Endothelial cell of umbilical vein (primary cell): Measurements from ENCODE around the gene BRF1. TPM values are rescaled to one million over a fixed set of nuclear protein-coding genes. Genes with fewer than 3 reads are reported as not detected.
A peak's percentile ranks its signal among the peaks of the same experiment; 100 is the strongest.

Source experiments
- BruUV-seq: library from RNA; stranded (reverse); fragments of 400-500 nt; replicated peaks from 2 replicates; lab custom pipeline; 2021; lab: Mats Ljungman, UMichigan
- CTCF ChIA-PET: fragments of 300-600, 350-600 bp; sonication (Branson Sonifier 250); formaldehyde crosslinking; loops from one replicate; lab custom pipeline; 2021; ENCODE audit warnings: antibody characterized with exemption, inconsistent platforms; lab: Charles Lee
- POLR2A ChIA-PET: fragments of 300-600, 350-600 bp; sonication (Branson Sonifier 250); formaldehyde crosslinking; loops from one replicate; lab custom pipeline; 2021; ENCODE audit warnings: antibody characterized with exemption, inconsistent platforms; lab: Charles Lee
- DNase-seq: peaks from one replicate; pipeline ENCODE4 v3.0.0-alpha.2; 2011; ENCODE audit warnings: low read depth, low spot score
- FAIRE-seq: peaks from 2 replicates; lab custom pipeline; 2011; peaks lifted over from hg19 to GRCh38; lab: Jason Lieb, UNC
- H2AFZ ChIP-seq: 2 replicates; pipeline ENCODE4 v1.6.0; 2012; ENCODE audit warnings: low read depth, low read length, control low read depth, inconsistent platforms
- H3K27ac ChIP-seq: 2 replicates; pipeline ENCODE4 v1.5.1; 2011; ENCODE audit warnings: low read depth, mild to moderate bottlenecking, control low read depth, low read length, moderate library complexity; ENCODE audit not compliant: insufficient read depth
- H3K27me3 ChIP-seq, 2 experiments: 2 replicates each; pipeline versions ENCODE4 v1.6.0 to v1.6.1; 2011; ENCODE audit warnings: low read length in 2 of 2, mixed read lengths in 1 of 2; ENCODE audit not compliant: control insufficient read depth in 2 of 2, insufficient read depth in 2 of 2
- H3K36me3 ChIP-seq, 2 experiments: 2 replicates in 1 of 2; 3 replicates in 1 of 2; pipeline ENCODE4 v1.5.1; 2011; ENCODE audit warnings: low read length in 2 of 2, mild to moderate bottlenecking in 1 of 2, moderate library complexity in 1 of 2; ENCODE audit not compliant: control insufficient read depth in 2 of 2, insufficient read depth in 2 of 2; ENCODE audit errors: extremely low read depth in 1 of 2
- H3K4me1 ChIP-seq: 3 replicates; pipeline ENCODE4 v1.5.1; 2011; ENCODE audit warnings: mild to moderate bottlenecking, low read length; ENCODE audit not compliant: control insufficient read depth, insufficient read depth; ENCODE audit errors: extremely low read depth
- H3K4me2 ChIP-seq: 2 replicates; pipeline ENCODE4 v1.6.1; 2011; ENCODE audit warnings: low read length, control low read depth, mixed read lengths; ENCODE audit not compliant: insufficient read depth
- H3K4me3 ChIP-seq, 3 experiments: fragments of 200-600 bp in 1 of 3; sonication (generic), shearing (Covaris generic) in 1 of 3; replicated peaks in 1 of 3; 2 replicates each; pipeline ENCODE4 v1.5.1; 2011 to 2016; ENCODE audit warnings: control low read depth in 3 of 3, low read length in 3 of 3, mild to moderate bottlenecking in 2 of 3, inconsistent platforms in 1 of 3, low read depth in 1 of 3, moderate library complexity in 1 of 3; ENCODE audit not compliant: insufficient read depth in 1 of 3
- H3K79me2 ChIP-seq: 2 replicates; pipeline ENCODE4 v1.6.0; 2012; ENCODE audit warnings: low read length, inconsistent platforms; ENCODE audit not compliant: control insufficient read depth, insufficient read depth
- H3K9ac ChIP-seq: replicated peaks from 2 replicates; pipeline ENCODE3; 2011; ENCODE audit warnings: low read length, control low read depth; ENCODE audit not compliant: insufficient read depth; ENCODE audit errors: extremely low read depth
- H3K9me1 ChIP-seq: replicated peaks from 3 replicates; pipeline ENCODE4 v1.6.0; 2011; ENCODE audit warnings: mild to moderate bottlenecking, low read length; ENCODE audit not compliant: control insufficient read depth, insufficient read depth; ENCODE audit errors: extremely low read depth
- H3K9me3 ChIP-seq: replicated peaks from 2 replicates; pipeline ENCODE4 v1.5.1; 2012; ENCODE audit warnings: low read length, inconsistent platforms; ENCODE audit not compliant: control insufficient read depth, insufficient read depth
- H4K20me1 ChIP-seq: replicated peaks from 2 replicates; pipeline ENCODE3; 2011; ENCODE audit warnings: mild to moderate bottlenecking, low read length; ENCODE audit not compliant: control insufficient read depth, insufficient read depth; ENCODE audit errors: extremely low read depth
- EZH2 ChIP-seq: IDR thresholded peaks from 2 replicates; pipeline ENCODE4 v1.6.1; 2012; ENCODE audit warnings: borderline replicate concordance, low read depth, mild to moderate bottlenecking, moderate library complexity, low read length, inconsistent platforms; ENCODE audit not compliant: severe bottlenecking
- FOS ChIP-seq: IDR thresholded peaks from 2 replicates; pipeline ENCODE4 v1.6.1; 2011; ENCODE audit warnings: mild to moderate bottlenecking, low read length, moderate library complexity, borderline replicate concordance; ENCODE audit not compliant: insufficient read depth
- GATA2 ChIP-seq: IDR thresholded peaks from 2 replicates; pipeline ENCODE4 v1.7.0; 2011; ENCODE audit warnings: low read depth, mild to moderate bottlenecking, moderate library complexity, mixed read lengths, low read length; ENCODE audit not compliant: insufficient read length, insufficient read depth
- JUN ChIP-seq: IDR thresholded peaks from 2 replicates; pipeline ENCODE4 v1.6.1; 2011; ENCODE audit warnings: borderline replicate concordance, low read depth; ENCODE audit not compliant: insufficient read length, insufficient read depth
- MYC ChIP-seq: IDR thresholded peaks from one replicate; pipeline ENCODE4 v1.6.1; 2011; ENCODE audit warnings: mild to moderate bottlenecking, low read depth, low read length
- POLR2A ChIP-seq: IDR thresholded peaks from 2 replicates; pipeline ENCODE4 v1.6.1; 2012; ENCODE audit warnings: low read depth, mild to moderate bottlenecking, control low read depth, low read length
- POLR2AphosphoS5 ChIP-seq: IDR thresholded peaks from 2 replicates; pipeline ENCODE4 v1.6.1; 2012; ENCODE audit warnings: low read depth, mild to moderate bottlenecking, control low read depth, low read length, moderate library complexity; ENCODE audit not compliant: insufficient read depth
- dilution Hi-C: fragments of 300-500 bp; cut with MboI; formaldehyde crosslinking; loops from one replicate; pipeline ENCODE4 v1.15.0; 2019; ENCODE audit warnings: low sequenced_read_pairs; ENCODE audit not compliant: extremely low pct_ligation_motif_present
- intact Hi-C: fragments of 100-400 bp; cut with micrococcal nuclease; formaldehyde crosslinking; loops from one replicate; pipeline ENCODE4 v1.10.0; 2022
- polyA plus RNA-seq, 4 experiments: library from polyadenylated mRNA; depleted of rRNA in 3 of 4; stranded (reverse) in 3 of 4; unstranded in 1 of 4; fragments of >200 nt; gene quantifications; 2 replicates each; pipeline versions ENCODE4 v1.2.1 to v1.2.3, GENCODE V29; 2011 to 2012; ENCODE audit warnings: missing spikeins in 1 of 4
- total RNA-seq: library from RNA; stranded (reverse); gene quantifications from 2 replicates; pipeline ENCODE4 v1.2.3, GENCODE V29; 2021
- TF ChIP-seq, protein P1 (sequence below), 2 donors: IDR thresholded peaks; 1 replicate in 1 of 2; 2 replicates in 1 of 2; pipeline ENCODE4 v1.5.1; 2011; ENCODE audit warnings: low read length in 2 of 2, mild to moderate bottlenecking in 2 of 2, moderate library complexity in 2 of 2, control low read depth in 1 of 2, inconsistent platforms in 1 of 2, low read depth in 1 of 2; ENCODE audit not compliant: insufficient read depth in 1 of 2; ENCODE audit errors: extremely low read depth in 1 of 2
- TF ChIP-seq, protein P2 (sequence below): IDR thresholded peaks from 2 replicates; pipeline ENCODE4 v1.6.1; 2011; ENCODE audit not compliant: insufficient read depth, insufficient read length

The BRF1 gene
- total and polyA plus RNA-seq, 2 donors (not counting 3 experiments of a cell fraction or from before 2014, with no cell fraction given), result 19.0 to 47.2 TPM

DNA sequence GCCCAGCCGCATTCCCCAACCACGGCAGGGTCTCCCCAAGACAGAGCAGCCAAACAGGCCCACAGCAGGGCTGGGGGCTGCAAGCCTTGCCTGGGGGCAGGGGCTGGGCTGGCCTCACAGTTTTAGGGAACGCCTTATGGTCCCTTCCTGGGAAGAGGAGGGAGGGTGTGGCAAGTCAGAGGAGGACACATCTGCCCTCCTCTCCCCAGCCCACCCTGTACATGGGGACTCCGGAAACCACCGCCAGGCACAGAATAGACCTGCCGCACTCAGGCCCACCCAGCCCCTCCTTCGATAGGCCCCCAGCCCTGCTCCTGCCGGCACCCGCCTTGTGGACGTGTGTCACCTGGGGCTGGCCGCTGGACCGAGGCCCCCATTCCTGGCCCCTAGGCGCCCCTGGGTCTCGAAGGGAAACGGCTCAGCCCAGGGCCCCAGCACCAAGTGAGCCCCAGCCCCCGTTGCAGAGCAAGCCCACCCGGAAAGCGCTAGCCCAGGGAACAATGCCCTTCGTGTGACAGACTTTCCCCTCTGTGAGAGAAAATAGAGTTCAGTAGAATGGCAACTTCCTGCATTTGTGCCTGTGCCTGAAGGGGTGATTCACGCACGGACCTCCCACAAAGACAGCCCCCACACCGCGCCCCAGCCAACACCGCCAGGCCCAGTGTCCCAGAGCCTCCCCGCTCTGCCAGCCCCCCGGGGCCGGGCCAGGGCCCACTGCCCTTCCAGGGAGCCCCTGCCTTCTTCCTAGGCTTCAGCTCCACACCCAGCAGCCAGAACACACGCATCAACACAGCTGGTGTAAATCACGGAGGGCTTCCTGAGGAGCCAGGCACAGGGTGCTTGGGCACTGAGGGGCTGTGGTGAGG is 107.7 kb downstream of the BRF1 start:
- intact Hi-C loops, result loop anchor here (1.0 kb wide), 2 partner anchors 19 to 24 kb away; no protein-coding TSS in a partner anchor
- peak; percentile 89 for DNase-seq
- CTCF ChIA-PET, result interaction anchor here (2.5 to 9.7 kb wide), 3 partner anchors 23 to 159 kb away, joined by 15 to 94 read pairs (median 23); partner anchors contain the start of gene JAG2

DNA sequence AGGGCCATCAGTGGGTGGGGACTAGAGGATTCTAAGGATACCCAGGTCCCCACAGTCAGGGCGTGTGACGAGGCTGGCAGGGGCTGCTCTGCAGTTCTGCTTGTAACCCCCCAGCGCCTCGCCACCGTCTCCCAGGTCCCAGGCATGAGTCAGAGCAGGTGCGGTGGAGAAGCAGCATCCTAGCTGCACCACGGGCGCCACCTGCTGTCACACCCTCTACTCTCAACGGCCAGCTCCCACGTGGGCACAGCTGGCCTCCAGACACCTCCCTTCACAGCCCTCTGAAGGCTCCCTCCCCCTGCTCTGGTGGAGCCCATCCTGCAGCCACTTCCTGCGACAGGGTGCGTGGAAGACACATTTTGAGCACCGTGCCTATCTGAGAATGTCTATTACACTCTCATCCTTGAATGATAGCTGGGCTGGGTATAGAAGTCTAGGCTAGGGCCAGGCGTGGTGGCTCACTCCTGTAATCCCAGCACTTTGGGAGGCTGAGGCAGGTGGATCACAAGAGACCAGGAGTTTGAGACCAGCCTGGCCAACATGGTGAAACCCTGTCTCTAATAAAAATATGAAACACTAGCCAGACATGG is 112.8 kb downstream of the BRF1 start:
- H2AFZ ChIP-seq, result no peak overlapping the region
- H3K27ac ChIP-seq, result no peak overlapping the region
- no peak overlapping the region for H3K9ac ChIP-seq
- no peaks in the 10 kb centered on the region for H3K36me3 ChIP-seq
- H3K4me2 ChIP-seq, result no peak overlapping the region
- ChIA-PET POLR2A (no interaction called here), CTCF (interaction anchor here (1.0 to 1.3 kb wide), 3 partner anchors 12 to 101 kb away, joined by 3 to 4 read pairs (median 3); no protein-coding TSS in a partner anchor)
- no peaks in the 10 kb centered on the region for H3K79me2 ChIP-seq
- no peak overlapping the region for H3K4me3 ChIP-seq
- no peaks in the 10 kb centered on the region for H4K20me1 ChIP-seq
- peaks cover 5% of the 10 kb centered on the region for H3K4me1 ChIP-seq
- TF ChIP-seq EZH2, result no peak
- TF ChIP-seq, protein P1, sequence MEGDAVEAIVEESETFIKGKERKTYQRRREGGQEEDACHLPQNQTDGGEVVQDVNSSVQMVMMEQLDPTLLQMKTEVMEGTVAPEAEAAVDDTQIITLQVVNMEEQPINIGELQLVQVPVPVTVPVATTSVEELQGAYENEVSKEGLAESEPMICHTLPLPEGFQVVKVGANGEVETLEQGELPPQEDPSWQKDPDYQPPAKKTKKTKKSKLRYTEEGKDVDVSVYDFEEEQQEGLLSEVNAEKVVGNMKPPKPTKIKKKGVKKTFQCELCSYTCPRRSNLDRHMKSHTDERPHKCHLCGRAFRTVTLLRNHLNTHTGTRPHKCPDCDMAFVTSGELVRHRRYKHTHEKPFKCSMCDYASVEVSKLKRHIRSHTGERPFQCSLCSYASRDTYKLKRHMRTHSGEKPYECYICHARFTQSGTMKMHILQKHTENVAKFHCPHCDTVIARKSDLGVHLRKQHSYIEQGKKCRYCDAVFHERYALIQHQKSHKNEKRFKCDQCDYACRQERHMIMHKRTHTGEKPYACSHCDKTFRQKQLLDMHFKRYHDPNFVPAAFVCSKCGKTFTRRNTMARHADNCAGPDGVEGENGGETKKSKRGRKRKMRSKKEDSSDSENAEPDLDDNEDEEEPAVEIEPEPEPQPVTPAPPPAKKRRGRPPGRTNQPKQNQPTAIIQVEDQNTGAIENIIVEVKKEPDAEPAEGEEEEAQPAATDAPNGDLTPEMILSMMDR (IDR thresholded peaks at IDR 0.05; ENCODE audit: extremely low read depth in 1 of 2, insufficient read depth in 1 of 2, low read depth in 1 of 2, low read length in 2 of 2), result no peak
- no peak for TF ChIP-seq MYC
- no peak for TF ChIP-seq POLR2AphosphoS5
- TF ChIP-seq FOS, result no peak
- no peak for TF ChIP-seq JUN
- no peaks in the 10 kb centered on the region for H3K27me3 ChIP-seq
- no peaks in the 10 kb centered on the region for H3K9me1 ChIP-seq
- dilution Hi-C loops, result no loop called here
- peaks cover 2% of the 10 kb centered on the region for H3K9me3 ChIP-seq
- no TSS peak for BruUV-seq
- DNase-seq (no peak), FAIRE-seq (no peak)
- intact Hi-C loops, result no loop called here

More for the DNA sequence above, 107.7 kb downstream of the BRF1 start:
- no peak overlapping the region for H3K4me3 ChIP-seq
- BruUV-seq, result no TSS peak
- POLR2A ChIA-PET, result no interaction called here
- TF ChIP-seq MYC (no peak), EZH2 (no peak), POLR2A (no peak), FOS (peak; percentile 81), GATA2 (no peak), JUN (peak; percentile 71), POLR2AphosphoS5 (peak; percentile 83)
- TF ChIP-seq, protein P2, sequence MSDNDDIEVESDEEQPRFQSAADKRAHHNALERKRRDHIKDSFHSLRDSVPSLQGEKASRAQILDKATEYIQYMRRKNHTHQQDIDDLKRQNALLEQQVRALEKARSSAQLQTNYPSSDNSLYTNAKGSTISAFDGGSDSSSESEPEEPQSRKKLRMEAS, result no peak
- peak overlapping the region; percentile 11 for H3K4me2 ChIP-seq
- H3K27me3 ChIP-seq, result no peaks in the 10 kb centered on the region
- H3K4me1 ChIP-seq, result peaks cover 48% of the 10 kb centered on the region
- H3K9me1 ChIP-seq, result no peaks in the 10 kb centered on the region
- dilution Hi-C loops, result no loop called here
- peak overlapping the region; percentile 87 for H3K27ac ChIP-seq
- peak; percentile 93 for FAIRE-seq
- H2AFZ ChIP-seq, result peak overlapping the region; percentile 5
- no peaks in the 10 kb centered on the region for H4K20me1 ChIP-seq
- H3K36me3 ChIP-seq, result no peaks in the 10 kb centered on the region
- no peaks in the 10 kb centered on the region for H3K79me2 ChIP-seq
- H3K9ac ChIP-seq, result peak overlapping the region; percentile 66
- peaks cover under 1% of the 10 kb centered on the region for H3K9me3 ChIP-seq
